ENCODE measurements around the gene KIF25. TPM values are rescaled to one million over a fixed set of nuclear protein-coding genes. Genes with fewer than 3 reads are reported as not detected.
"Not testable (repeated sequence)": the region's sequence is repeated elsewhere in the genome, so short reads cannot be mapped to it uniquely, and the experiment has no call there.

KIF25 gene
- total and polyA plus RNA-seq, 2 donors, result 0.80 to 1.5 TPM

DNA sequence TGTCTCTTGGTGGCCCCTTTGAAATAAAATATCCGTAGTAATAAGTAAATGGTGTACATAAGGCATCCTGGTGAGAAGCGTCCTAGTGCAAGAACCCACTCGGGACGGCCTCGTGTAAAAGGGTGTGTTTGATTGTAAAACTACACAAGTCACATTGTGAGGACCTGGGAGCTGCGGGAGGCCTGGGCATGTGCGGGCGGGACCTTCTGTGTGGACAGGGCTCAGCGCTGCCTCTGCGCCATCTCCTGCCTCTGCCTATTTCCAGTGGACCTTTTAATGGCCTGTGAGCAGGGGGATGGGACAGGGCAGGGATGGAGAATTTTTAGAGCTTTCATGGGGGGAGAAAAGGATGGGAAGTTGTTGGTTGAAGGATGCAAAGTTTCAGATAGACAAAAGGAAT, 25.3 kb upstream of the KIF25 start:
- WGBS, result 98% methylated on average over 10 of the region's 10 CpGs
- Histone ChIP-seq H3K4me1 (ENCODE audit: control insufficient read depth in 2 of 2, insufficient read depth in 2 of 2, low read length in 2 of 2) (no peaks in the 10 kb centered on the region), H3K27ac (ENCODE audit: low read depth in 1 of 2, low read length in 1 of 2) (no peak overlapping the region), H3K36me3 (ENCODE audit: control insufficient read depth in 2 of 2, insufficient read depth in 2 of 2, low read length in 1 of 2) (no peaks in the 10 kb centered on the region), H3K9me3 (ENCODE audit: control insufficient read depth in 2 of 2, insufficient read depth in 1 of 2, low read length in 1 of 2) (no peaks in the 10 kb centered on the region), H3K27me3 (ENCODE audit: control insufficient read depth in 2 of 2, insufficient read depth in 1 of 2, low read length in 1 of 2) (no peaks in the 10 kb centered on the region), H3K4me3 (ENCODE audit: low read length in 2 of 2) (no peak overlapping the region)
- no peak for DNase-seq (ENCODE audit: low read depth in 6 of 9, low spot score in 9 of 9)

DNA sequence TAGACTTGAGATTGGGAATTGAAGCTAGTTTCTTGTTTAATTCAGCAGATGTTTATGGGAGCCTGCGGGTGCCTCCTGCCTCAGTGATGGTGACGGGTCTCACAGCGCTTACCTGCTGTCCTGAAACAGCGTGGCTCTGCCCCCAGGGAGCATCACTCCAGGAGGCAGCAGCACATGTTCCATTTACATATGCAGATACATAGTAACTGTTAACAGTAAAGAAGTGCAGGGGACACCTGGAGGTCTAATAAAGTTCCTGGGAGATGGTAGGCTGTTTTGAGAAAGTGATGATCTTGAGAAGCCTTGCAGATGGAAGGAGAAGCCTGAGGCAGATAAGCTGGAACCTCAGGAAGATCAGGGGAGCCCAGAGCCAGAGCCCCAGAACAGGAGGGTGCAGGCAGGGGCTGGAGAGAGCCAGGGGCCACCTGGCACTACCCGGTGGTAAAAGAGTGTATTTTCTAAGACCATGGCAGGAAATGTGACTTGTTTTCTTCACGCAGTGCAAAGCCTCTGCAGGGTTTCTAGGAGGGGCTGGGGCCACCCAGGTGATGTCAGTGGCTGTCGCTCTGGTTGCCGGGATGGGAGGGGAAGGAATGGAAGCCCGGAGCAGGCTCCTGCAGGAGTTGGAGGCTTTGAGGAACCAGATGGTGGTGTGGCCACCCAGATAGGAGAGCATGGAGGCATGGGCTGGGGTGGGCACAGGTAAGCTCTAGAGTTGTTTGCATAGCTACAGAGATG, 24.2 kb upstream of the KIF25 start:
- Histone ChIP-seq H3K4me3 (ENCODE audit: low read length in 2 of 2) (no peak overlapping the region), H3K27me3 (ENCODE audit: control insufficient read depth in 2 of 2, insufficient read depth in 1 of 2, low read length in 1 of 2) (no peaks in the 10 kb centered on the region), H3K9me3 (ENCODE audit: control insufficient read depth in 2 of 2, insufficient read depth in 1 of 2, low read length in 1 of 2) (peaks cover 0 to 4% of the 10 kb centered on the region in 2 donors), H3K27ac (ENCODE audit: low read depth in 1 of 2, low read length in 1 of 2) (no peak overlapping the region), H3K36me3 (ENCODE audit: control insufficient read depth in 2 of 2, insufficient read depth in 2 of 2, low read length in 1 of 2) (no peaks in the 10 kb centered on the region), H3K4me1 (ENCODE audit: control insufficient read depth in 2 of 2, insufficient read depth in 2 of 2, low read length in 2 of 2) (no peaks in the 10 kb centered on the region)
- 93% methylated on average over 9 of the region's 9 CpGs for WGBS
- DNase-seq (ENCODE audit: low read depth in 6 of 9, low spot score in 9 of 9), result no peak

DNA sequence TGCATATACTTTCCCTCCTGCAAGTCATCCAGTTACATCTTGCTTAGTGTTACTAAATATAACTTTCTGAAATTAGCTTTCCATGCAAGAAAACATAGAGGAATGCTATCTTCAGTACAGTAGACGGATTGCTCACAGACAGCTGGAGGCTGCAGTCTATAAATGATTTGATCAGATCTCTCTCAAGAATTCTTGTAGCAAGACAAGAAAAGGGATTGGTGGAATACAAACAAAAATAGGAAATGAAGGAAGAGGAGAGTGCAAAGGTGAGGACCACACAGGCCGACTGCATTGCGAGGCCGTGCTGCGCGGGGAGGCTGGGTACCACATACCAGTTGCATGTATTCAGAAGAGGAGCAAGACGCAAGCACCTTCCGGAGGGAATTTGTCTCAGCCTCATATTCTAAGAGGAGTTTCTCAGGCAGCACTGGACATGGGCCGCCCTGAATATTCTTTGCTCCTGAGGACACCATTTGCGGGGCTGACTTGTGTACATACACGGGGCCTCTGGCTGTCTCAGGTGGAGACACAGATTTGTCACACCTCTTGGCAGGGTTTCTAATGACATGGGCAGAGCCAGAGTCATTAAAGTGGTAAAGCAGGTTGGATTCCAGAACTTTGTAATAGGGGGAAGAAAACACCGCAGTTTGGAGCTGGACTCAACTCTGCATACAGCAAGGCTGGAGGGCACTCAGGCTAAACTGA, 22.7 kb upstream of the KIF25 start:
- Histone ChIP-seq H3K27ac (ENCODE audit: low read depth in 1 of 2, low read length in 1 of 2) (no peak overlapping the region), H3K36me3 (ENCODE audit: control insufficient read depth in 2 of 2, insufficient read depth in 2 of 2, low read length in 1 of 2) (no peaks in the 10 kb centered on the region), H3K27me3 (ENCODE audit: control insufficient read depth in 2 of 2, insufficient read depth in 1 of 2, low read length in 1 of 2) (no peaks in the 10 kb centered on the region), H3K4me3 (ENCODE audit: low read length in 2 of 2) (no peak overlapping the region), H3K9me3 (ENCODE audit: control insufficient read depth in 2 of 2, insufficient read depth in 1 of 2, low read length in 1 of 2) (peaks cover 0 to 7% of the 10 kb centered on the region in 2 donors), H3K4me1 (ENCODE audit: control insufficient read depth in 2 of 2, insufficient read depth in 2 of 2, low read length in 2 of 2) (no peaks in the 10 kb centered on the region)
- no peak for DNase-seq (ENCODE audit: low read depth in 6 of 9, low spot score in 9 of 9)
- 97% methylated on average over 12 of the region's 12 CpGs for WGBS

GRCh38 chr6:167975458-167975857, 22.0 kb upstream of the KIF25 start:
- Histone ChIP-seq H3K36me3 (ENCODE audit: control insufficient read depth in 2 of 2, insufficient read depth in 2 of 2, low read length in 1 of 2) (no peaks in the 10 kb centered on the region), H3K9me3 (ENCODE audit: control insufficient read depth in 2 of 2, insufficient read depth in 1 of 2, low read length in 1 of 2) (peaks cover 0 to 7% of the 10 kb centered on the region in 2 donors), H3K27ac (ENCODE audit: low read depth in 1 of 2, low read length in 1 of 2) (no peak overlapping the region), H3K27me3 (ENCODE audit: control insufficient read depth in 2 of 2, insufficient read depth in 1 of 2, low read length in 1 of 2) (no peaks in the 10 kb centered on the region), H3K4me1 (ENCODE audit: control insufficient read depth in 2 of 2, insufficient read depth in 2 of 2, low read length in 2 of 2) (no peaks in the 10 kb centered on the region), H3K4me3 (ENCODE audit: low read length in 2 of 2) (no peak overlapping the region)
- DNase-seq (ENCODE audit: low read depth in 6 of 9, low spot score in 9 of 9), result no peak
- WGBS, result 97% methylated on average over 19 of the region's 19 CpGs

DNA sequence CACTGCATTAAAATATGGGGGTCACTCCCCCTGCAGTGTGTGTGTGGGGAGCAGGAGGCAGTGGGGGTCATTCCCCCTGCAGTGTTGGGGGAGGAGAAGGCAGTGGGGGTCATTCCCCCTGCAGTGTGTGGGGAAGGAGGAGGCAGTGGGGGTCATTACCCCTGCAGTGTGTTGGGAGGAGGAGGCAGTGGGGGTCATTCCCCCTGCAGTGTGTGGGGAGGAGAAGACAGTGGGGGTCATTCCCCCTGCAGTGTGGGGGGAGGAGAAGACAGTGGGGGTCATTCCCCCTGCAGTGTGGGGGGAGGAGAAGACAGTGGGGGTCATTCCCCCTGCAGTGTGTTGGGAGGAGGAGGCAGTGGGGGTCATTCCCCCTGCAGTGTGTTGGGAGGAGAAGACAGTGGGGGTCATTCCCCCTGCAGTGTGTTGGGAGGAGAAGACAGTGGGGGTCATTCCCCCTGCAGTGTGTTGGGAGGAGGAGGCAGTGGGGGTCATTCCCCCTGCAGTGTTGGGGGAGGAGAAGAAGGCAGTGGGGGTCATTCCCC, 21.3 kb upstream of the KIF25 start:
- not testable (repeated sequence) for H3K4me1 ChIP-seq (ENCODE audit: control insufficient read depth in 2 of 2, insufficient read depth in 2 of 2, low read length in 2 of 2); H3K27ac ChIP-seq (ENCODE audit: low read depth in 1 of 2, low read length in 1 of 2); DNase-seq (ENCODE audit: low read depth in 6 of 9, low spot score in 9 of 9); H3K4me3 ChIP-seq (ENCODE audit: low read length in 2 of 2); H3K36me3 ChIP-seq (ENCODE audit: control insufficient read depth in 2 of 2, insufficient read depth in 2 of 2, low read length in 1 of 2); H3K27me3 ChIP-seq (ENCODE audit: control insufficient read depth in 2 of 2, insufficient read depth in 1 of 2, low read length in 1 of 2); H3K9me3 ChIP-seq (ENCODE audit: control insufficient read depth in 2 of 2, insufficient read depth in 1 of 2, low read length in 1 of 2)

GRCh38 chr6:167976708-167977107, 20.8 kb upstream of the KIF25 start:
- 97% methylated on average over 27 of the region's 27 CpGs for WGBS
- no peak for DNase-seq (ENCODE audit: low read depth in 6 of 9, low spot score in 9 of 9)
- Histone ChIP-seq H3K4me1 (ENCODE audit: control insufficient read depth in 2 of 2, insufficient read depth in 2 of 2, low read length in 2 of 2) (no peaks in the 10 kb centered on the region), H3K4me3 (ENCODE audit: low read length in 2 of 2) (no peak overlapping the region), H3K9me3 (ENCODE audit: control insufficient read depth in 2 of 2, insufficient read depth in 1 of 2, low read length in 1 of 2) (peaks cover 0 to 7% of the 10 kb centered on the region in 2 donors), H3K27ac (ENCODE audit: low read depth in 1 of 2, low read length in 1 of 2) (no peak overlapping the region), H3K36me3 (ENCODE audit: control insufficient read depth in 2 of 2, insufficient read depth in 2 of 2, low read length in 1 of 2) (no peaks in the 10 kb centered on the region), H3K27me3 (ENCODE audit: control insufficient read depth in 2 of 2, insufficient read depth in 1 of 2, low read length in 1 of 2) (no peaks in the 10 kb centered on the region)

DNA sequence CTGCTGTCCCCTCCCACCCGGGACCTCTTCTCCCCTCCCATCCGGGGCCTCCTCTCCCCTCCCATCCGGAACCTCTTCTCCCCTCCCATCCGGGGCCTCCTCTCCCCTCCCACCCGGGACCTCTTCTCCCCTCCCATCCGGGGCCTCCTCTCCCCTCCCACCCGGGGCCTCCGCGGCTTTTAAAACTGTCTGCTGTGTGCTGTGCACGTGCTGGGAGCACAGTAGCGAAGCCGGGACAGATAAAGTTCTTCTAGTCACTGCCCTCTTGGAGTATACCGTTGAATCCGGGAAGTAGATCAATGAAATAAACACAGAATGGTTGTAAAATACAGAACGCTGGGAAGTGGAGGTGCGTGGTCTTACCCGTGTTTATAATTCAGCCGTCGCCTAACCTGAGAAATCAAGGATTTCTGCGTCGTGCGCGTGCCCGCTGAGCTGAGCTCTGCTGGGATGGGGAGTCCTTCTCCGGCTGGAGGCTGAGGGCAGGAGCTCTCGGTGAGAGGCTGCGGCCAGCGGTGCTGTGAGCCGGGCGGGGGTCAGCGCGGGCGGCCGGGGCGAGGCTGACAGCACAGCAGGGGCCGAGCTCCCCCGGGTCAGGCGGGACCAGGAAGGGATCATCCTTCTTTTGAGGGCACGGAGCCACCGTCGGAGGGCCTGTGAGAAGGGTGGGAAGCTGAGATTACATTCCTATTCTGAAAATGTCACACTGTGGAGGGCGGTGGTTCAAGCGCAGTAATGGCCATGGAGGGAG, 19.6 kb upstream of the KIF25 start:
- DNase-seq (ENCODE audit: low read depth in 6 of 9, low spot score in 9 of 9), result no peak
- no peak overlapping the region for H3K27ac ChIP-seq (ENCODE audit: low read depth in 1 of 2, low read length in 1 of 2)
- H3K4me3 ChIP-seq (ENCODE audit: low read length in 2 of 2), result no peak overlapping the region
- H3K36me3 ChIP-seq (ENCODE audit: control insufficient read depth in 2 of 2, insufficient read depth in 2 of 2, low read length in 1 of 2), result no peaks in the 10 kb centered on the region
- WGBS, result 98% methylated on average over 43 of the region's 43 CpGs
- no peaks in the 10 kb centered on the region for H3K27me3 ChIP-seq (ENCODE audit: control insufficient read depth in 2 of 2, insufficient read depth in 1 of 2, low read length in 1 of 2)
- H3K9me3 ChIP-seq (ENCODE audit: control insufficient read depth in 2 of 2, insufficient read depth in 1 of 2, low read length in 1 of 2), result peaks cover 0 to 7% of the 10 kb centered on the region in 2 donors
- H3K4me1 ChIP-seq (ENCODE audit: control insufficient read depth in 2 of 2, insufficient read depth in 2 of 2, low read length in 2 of 2), result no peaks in the 10 kb centered on the region

GRCh38 chr6:167978607-167979006, 18.9 kb upstream of the KIF25 start:
- no peak for DNase-seq (ENCODE audit: low read depth in 6 of 9, low spot score in 9 of 9)
- no peak overlapping the region for H3K27ac ChIP-seq (ENCODE audit: low read depth in 1 of 2, low read length in 1 of 2)
- H3K4me1 ChIP-seq (ENCODE audit: control insufficient read depth in 2 of 2, insufficient read depth in 2 of 2, low read length in 2 of 2), result no peaks in the 10 kb centered on the region
- H3K27me3 ChIP-seq (ENCODE audit: control insufficient read depth in 2 of 2, insufficient read depth in 1 of 2, low read length in 1 of 2), result no peaks in the 10 kb centered on the region
- WGBS, result 93% methylated on average over 7 of the region's 7 CpGs
- H3K4me3 ChIP-seq (ENCODE audit: low read length in 2 of 2), result no peak overlapping the region
- H3K9me3 ChIP-seq (ENCODE audit: control insufficient read depth in 2 of 2, insufficient read depth in 1 of 2, low read length in 1 of 2), result peaks cover 0 to 7% of the 10 kb centered on the region in 2 donors
- no peaks in the 10 kb centered on the region for H3K36me3 ChIP-seq (ENCODE audit: control insufficient read depth in 2 of 2, insufficient read depth in 2 of 2, low read length in 1 of 2)
